Iris pigment epithelial cell (primary cell): ENCODE results near the gene IYD.
A peak's percentile ranks its signal among the peaks of the same experiment; 100 is the strongest.
"Not testable (repeated sequence)": the region's sequence is repeated elsewhere in the genome, so short reads cannot be mapped to it uniquely, and the experiment has no call there.

Source experiments
- DNase-seq: peaks from one replicate; pipeline ENCODE4 v3.0.0-alpha.2; 2011; ENCODE audit warnings: low read depth

Gene IYD

DNA sequence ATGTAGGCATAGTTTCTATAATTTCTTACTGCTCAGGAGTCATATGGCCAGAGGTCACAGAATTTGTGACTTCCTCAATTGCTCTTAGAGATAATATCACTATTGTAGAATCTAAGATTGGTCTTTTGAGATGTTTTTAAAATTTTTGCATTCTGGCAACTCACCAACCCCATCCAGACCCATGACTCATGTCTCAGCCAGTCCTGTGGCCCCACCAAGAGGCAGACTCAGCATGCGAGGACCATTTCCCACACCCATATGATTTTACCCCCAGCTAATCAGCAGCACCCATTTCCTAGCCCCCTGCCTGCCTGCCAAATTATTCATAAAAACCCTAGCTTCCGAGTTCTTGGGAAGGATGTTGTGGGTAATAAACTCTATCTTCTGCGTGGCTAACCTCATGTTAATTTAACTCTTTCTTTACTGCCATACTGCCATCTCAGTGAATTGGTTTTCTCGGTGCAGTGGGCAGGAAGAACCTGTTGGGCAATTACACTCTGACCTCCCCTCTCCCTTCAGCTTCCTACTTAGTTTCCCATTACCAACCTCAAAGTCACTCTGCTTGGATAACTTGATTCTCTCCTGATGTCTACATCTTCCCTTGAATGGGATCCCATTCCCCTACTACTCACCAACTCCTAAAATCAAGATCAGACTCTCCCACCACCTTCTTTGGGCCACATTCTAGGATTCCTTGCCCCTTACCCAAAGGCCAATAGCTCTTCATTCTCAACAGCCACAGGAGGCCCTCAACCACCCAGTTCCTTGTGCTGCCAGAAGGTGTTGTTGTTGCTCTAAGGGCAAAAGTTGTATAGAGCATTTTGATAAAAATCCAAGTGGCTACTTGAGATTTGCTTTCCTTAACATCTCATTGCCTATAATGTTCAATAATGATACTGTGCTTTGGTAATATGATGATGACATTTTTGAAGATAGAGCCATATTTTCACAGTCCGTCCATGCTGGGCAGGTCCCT lies 16.2 kb upstream of the IYD start:
- DNase-seq = peak; percentile 69

DNA sequence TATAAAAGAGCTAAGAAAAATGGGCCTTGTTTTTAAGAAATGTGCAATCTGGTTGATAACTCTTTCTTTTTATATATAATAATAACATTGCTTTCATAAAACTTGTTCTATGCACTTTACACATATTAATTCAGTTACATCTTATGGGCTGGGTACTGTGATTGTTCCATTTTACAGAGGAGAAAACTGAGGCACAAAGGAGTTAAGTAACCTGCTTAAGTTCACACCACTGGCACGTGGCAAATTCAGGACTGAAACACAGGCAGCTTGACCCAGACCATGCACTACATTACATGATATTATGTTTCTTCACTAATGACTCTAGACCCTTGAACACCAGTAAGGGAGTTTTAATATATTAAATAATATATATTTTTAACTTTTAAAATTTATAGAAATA lies 15.4 kb upstream of the IYD start:
- DNase-seq = no peak

DNA sequence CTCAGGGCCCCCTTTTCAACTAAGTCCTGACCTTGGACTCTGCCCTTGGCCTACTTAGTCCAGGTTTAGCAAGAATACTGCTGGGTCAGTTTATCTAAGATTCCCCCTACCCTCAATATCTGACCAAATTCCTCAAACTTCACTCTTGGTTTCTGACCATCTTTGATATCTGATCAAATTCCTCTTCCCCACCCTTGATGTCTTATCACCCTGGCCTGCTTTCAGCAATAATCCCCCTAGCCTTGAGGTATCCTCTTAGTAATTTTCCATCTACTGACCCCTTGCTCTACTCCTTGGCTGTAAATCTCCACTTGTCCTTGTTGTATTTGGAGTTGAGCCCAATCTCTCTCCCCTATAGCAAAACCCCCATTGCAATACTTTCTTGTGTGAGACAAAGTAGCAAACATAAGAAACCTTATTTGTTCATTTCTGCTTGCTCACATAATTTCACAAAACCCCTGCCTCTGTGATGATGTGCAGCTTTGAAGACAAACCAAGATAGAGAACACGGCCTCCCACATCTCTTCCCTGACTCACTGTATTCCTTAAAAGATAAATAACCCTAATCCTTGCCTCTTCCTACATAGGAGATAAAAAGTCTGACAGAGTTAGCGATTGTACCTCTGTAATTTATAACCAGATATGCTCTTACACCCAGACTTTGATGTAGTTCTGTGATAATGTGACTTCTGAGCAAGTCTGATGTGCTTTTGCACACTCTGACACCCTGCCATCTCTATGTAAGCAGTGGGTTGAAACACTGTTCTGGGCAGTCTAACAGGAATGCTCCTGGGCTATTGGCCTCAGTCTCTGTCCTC lies 13.8 kb upstream of the IYD start:
- DNase-seq = peak; percentile 44

DNA sequence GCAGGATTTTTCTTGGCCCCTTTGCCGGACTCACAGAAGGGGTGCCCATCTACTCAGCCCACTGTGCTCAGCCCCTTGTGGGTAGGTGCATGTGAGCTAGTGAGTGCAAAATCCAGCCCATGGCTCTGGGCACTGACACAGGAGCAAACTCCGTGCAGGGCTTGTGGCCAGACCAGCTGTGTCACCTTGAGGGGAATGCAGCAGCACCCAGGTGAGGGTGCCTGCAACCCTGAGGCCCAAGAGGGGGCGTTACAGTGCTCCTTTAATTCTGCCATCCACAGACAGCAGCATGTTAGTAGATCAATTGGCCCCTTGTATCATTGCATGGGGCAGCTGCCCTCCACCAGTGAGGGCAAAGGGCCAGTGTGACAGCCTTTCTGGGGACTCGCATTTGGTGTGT lies 12.9 kb upstream of the IYD start:
- DNase-seq = no peak

DNA sequence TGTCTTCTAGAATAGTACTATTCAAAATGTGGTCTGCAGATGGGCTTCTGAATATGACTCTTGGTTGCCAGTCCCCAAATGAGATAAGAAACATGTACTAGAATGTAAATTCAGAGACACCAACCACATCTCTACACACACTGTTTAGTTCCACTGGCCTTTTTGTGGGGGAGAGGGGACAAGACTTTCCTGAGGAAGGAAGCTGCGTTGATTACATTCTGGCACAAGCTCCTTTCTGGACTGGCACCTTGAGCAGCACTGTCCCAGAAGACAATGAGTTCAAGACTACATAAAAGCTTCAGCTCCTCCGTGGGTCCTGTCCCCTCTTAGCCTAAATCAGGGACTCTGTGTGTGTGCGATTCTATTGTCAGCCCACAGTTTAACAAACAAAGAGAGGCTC lies 6.9 kb upstream of the IYD start:
- DNase-seq = no peak

DNA sequence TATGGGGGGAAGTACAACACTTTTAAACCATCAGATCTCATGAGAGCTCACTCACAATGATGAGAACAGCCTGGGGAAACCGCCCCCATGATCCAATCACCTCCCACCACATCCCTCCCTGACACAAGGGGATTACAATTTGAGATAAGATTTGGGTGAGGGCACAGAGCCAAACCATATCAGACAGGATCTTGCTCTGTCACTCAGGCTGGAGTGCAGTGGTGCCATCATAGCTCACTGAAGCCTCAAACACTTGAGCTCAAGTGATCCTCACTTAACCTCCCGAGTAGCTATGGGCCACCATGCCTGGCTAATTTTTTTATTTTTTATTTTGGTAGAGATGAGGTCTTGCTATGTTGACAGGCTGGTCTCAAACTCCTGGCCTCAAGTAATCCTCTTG lies 5.1 kb upstream of the IYD start:
- DNase-seq = no peak

DNA sequence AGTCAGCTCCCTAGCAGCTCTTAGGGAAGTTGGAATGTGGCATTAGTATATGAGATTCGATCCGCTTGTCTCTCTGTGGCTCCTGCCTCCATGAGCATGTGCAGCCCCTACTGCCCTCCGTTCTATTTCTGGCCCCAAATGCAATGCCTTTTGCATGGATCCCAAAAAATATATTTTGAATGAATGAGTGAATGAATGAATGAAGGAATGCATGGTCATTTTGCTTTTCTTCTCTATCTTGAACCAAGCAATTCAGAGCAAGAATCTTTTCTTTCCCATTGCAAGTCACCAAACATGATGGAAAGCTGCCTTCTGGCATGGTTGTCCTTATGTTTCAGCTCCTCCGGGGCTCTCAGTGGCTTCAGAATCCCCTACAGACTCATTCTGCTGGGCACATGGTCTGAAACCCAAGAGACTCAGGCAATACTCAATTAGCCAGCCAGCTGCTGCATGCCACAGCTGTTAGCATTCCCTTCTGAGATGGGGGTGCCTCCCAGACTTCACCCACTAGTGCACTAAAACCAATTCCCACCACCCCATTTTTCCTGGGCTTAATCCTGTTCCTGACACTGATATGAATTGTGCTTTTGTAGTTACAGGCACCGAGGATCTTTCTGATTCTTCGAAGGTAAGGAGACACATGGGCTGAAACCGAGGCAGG lies 2.6 kb upstream of the IYD start:
- no peak for DNase-seq

DNA sequence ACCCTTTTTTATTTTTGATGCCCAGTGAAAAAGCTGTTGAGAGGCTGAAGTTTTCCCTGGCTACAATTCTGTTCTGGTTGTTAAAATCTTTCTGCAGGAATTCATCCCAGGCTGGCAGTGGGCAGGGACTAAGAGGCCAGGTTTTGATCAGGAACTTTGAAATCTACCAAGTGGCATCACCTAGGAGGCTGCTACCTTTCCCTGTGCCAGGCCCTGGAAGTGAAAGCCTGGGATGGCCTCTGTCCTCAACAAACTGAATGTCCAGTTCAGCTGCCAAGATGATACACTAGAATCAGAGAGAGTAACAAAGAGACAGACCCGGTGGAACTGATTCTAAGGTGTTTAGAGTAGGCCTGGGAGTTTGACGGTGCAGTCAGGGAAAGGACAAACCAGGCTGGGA lies 596 bp downstream of the IYD start:
- no peak for DNase-seq

DNA sequence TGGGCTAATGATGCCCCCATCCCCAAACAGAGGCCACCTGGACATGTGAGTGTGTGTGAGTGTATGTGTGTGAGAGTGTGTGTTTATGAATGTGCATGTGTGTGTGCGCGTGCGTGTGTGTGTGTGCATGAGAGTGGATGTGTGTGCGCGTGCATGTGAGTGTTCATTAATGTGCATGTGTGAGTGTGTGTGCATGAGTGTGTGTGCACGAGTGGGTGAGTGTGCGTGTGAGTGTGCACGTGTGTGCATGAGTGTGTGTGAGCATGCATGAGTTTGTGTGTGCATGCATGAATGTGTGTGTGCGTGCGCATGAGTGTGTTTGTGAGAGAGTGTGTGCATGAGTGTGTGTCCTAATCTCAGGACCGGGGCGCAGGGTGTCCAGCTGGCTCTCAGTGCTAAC lies 1.3 kb downstream of the IYD start:
- no peak for DNase-seq

DNA sequence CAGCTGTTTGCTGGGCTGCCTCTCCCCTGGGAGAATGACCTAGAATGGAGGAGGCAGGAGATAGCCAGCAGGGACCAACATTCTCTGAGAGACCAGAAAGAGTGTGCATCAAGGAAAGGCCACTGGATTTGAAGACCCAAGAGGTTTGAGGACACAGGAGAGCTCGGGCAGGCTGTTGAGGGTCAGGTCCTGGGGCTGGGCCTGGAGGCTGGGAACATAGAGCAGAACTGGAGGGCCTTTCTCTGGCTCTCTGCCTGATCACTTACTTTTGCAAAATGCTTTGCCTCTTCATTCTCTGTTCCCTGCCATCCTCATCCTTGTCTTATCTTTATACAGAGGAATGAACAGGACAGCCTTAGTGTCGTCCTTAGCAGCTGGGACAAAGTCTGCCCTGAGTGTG lies 2.5 kb downstream of the IYD start:
- no peak for DNase-seq

DNA sequence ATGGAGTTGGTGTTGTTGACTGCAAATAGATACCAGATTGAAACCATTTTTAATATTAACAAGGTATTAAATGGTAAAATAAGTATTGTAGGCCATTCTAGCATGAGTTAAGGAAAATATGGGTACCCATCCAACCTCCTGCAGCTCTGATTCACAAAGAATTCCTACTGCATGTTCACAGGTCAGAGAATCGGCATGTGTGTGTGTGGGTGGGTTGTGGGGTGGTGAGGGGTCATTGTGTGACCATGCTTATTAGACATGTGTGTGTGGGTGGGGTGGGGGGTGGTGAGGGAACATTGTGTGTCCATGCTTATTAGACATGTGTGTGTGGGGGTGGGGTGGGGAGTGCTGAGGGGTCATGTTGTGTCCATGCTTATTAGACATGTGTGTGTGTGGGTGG lies 3.2 kb downstream of the IYD start:
- DNase-seq = no peak

DNA sequence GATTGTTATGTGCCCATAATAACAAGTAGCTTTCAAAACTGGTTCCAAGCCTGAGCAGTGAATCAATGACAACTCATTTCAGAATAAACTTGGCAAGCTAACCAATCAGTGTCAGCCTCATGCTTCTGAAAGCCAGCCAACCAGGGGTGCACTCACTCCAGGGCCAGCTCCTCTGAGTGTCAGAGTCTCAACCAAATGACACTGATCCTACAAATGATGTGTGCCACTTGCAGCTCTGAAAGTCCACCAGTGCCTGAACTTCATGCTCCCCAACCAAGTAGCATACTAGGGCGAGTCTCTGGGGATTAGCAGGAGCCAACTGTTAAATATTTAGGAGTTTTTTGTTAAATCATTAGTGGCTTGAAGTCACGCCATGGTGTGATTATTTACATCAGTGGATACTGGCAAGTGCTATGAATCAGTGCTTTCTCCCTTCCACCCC lies 4.5 kb downstream of the IYD start:
- no peak for DNase-seq

DNA sequence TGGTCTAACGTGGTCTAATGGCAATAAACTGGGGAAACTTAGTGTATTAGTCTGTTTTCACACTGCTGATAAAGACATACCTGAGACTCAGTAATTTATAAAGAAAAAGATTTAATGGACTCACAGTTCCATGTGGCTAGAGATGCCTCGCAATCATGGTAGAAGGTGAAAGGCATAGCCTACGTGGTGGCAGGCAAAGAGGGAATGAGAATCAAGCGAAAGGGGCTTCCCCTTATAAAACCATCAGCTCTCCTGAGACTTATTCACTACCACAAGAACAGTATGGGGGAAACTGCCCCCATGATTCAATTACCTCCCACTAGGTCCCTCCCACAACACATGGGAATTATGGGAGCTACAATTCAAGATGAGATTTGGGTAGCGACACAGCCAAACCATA lies 5.5 kb downstream of the IYD start:
- DNase-seq = not testable (repeated sequence)

DNA sequence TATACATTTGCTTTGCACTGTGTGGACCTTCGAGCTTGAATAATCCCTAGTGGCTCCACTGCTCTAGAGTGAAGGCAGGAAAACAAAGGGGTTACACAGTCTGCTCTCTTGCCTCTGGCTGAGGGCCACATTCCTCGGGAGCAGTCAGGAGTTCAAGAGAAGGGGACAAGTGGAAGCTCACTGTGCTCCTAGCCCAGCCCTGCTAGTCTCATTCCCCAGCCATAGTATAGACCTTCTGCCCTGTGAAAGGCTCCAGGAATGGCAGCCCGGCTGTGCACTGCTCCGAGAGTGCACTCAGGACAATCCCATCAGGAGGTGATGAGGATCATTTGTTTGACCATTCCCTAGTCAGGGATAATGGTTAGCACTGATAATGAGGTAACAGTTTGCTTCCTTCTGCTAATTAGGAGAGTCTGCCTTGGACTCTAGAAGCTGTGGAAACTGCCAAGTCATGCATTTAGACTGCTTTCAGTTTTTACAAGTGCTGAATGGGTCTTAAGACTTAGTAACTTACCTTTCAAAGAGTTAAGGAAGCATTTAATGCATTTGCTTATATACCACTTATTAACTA lies 8.5 kb downstream of the IYD start:
- no peak for DNase-seq

DNA sequence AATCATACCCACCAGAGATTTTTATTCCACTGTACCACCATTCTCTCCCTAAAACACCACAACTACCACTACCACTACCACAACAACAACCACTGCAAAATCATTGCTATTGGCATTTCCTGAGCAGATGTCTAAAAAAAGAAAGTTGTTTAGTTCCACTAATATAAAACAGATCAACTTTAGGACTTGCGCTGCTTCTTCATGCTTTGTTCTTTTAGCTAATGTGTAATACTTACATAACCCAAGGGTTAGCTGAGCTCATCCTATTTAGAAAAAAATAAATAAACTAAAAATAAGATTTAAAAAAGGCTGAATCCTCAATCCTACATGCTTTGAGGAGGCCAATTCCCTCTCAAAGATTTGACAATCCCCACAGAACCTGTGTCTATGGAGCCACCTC lies 11.4 kb downstream of the IYD start:
- DNase-seq = no peak

DNA sequence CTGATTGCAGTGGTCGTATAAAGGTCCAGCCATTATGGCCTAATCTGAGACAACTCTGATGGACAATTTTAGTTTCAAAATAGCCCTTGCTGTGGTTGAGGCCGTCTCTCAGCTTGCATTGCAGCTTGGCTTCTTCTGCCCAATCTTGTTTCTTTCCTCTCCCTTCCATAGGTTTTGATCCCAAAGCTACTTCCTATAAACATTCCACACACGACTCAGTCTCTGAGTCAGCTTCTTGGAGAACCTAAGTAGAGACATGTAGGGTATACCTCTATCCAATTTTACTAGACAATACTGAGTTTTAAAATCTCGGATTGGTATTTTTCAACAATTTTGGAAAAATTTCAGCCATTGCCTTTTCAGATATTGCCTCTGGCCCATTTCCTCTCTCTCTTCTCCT lies 13.4 kb downstream of the IYD start:
- DNase-seq = no peak

DNA sequence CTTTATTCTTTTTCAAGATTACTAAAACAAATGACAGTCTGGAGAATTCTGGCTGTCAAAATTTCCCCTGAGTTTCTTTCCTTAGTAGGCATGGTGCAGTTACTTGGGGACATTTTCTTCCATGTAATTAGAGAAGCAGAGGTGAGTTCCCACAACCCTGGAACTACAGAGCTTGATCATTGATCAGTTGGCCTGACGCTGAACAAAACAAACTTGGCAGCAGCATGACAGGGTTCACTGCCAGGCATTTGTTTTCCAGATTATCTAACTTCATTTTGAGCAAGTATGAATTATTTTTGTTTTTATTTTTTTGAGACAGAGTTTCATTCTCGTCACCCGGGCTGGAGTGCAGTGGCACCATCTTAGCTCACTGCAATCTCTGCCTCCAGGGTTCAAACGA lies 22.6 kb downstream of the IYD start:
- no peak for DNase-seq

DNA sequence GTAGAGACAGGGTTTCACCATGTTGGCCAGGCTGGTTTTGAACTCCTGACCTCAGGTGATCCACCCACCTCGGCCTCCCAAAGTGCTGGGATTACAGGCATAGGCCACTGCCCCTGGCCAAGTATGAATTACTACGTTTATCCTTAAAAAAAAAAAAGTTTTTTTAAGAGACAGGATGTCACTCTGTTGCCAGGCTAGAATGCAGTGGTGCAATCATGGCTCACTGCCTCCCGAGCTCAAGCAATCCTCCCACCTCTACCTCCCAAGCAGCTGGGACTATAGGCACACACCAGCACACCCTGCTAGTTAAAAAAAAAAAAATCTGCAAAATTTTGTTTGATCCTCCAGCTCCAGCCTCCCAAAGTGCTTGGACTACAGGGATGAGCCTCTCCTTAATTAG lies 23.1 kb downstream of the IYD start:
- no peak for DNase-seq

DNA sequence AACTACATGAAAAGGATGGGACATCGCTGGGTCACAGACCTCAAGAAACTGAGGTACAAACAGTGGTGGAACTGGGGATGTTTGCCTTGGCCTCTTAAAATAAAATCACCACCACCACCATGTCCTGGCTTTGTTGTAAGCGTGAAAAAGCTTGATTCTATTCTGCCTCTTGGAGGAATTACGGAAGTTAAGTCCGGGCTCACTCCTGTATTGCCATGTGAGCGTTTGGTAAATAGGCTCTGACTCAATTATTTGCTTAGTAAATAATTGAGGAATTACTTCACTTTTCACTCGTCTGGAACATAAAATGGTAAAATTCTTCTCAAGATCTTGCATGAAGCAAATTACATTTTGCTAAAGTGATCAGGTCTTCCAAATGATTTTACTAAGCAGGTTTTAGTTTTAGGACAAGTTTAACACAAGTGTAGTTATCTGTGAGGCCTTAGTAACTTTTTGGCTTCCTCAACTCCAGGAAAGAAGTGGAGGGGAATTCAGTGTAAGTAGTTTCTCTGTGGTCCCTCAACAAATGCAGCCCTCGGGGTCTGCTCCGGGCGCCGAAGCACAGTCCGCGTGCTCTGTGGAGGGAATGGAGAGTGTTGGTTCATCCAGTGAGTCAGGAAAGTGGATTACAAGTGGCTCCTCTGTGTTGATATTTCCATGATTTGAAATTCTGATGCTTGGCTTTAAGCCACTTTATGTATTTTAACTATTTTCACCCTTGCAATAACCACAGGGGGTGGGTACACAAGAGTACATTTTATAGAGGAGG lies 23.8 kb downstream of the IYD start:
- DNase-seq = no peak

DNA sequence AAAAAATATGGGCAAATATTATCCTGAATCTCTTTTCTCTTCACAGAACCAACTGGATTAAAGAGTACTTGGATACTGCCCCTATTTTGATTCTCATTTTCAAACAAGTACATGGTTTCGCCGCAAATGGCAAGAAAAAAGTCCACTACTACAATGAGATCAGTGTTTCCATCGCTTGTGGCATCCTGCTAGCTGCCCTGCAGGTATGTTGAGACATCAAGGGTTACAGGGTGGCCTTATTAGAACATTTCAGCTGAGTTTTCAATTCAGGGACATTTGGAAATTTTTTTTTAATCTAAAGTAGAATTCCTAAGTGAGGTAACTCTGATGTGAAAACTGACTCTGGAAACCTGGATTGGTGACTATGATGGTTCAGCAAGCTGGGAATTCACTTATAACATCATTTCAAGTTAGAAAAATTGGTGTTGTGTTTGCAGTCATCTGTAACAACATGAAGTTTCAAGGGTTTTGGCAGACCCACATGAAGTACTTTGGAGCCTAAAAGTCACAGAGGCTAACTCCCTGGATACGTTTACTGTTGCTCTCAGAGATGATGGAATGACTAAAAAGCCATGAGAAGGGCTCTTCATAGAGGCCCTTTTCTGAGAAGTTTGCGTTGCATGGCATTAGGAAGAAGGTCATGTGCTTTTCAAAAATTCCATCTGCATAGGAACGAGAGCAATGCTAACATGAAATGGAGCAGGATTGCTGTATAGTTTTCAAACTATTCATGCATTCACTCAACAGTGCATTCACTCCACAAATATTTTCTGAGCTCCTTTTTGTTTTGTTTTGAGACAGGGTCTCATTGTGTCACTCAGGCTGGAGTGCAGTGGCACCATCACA lies 25.5 kb downstream of the IYD start:
- DNase-seq = no peak

DNA sequence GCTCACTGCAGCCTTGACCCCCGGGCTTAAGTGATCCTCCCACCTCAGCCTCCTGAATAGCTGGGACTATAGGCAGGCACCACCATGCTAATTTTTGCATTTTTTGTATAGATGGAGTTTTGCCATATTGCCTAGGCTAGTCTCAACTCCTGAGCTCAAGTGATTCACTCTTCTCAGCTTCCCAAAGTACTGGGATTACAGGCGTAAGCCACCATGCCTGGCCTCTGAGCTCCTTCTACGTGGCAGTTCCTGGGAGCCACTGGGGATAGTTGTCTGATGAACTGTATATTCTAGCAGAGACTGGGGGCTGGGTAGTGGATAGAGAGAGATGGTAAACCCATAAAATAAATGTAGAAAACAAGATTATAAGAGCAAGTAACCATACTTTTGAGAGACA lies 26.1 kb downstream of the IYD start:
- no peak for DNase-seq
